Measurements from ENCODE around the gene MRC2.
"Not testable (repeated sequence)": the region's sequence is repeated elsewhere in the genome, so short reads cannot be mapped to it uniquely, and the experiment has no call there.

Gene MRC2

DNA sequence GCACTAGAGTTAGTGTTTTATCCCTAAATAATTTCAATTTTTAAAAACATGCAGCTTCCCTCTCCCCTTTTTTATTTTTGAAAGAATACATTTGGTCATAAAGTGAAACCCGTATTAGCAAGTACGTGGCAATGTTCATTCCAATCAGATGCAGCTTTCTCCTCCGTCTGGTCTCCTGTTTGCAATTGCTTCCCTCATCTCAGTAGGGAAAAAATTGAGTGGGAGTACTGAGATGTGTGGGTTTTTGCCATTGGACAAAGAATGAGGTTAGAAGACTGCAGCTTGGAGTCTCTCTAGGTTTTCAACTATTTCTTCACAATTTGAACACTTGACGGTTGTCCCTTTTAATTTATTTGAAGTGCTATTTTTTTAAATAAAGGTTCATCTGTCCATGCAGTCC lies 14.4 kb upstream of the MRC2 start:
- not testable (repeated sequence) for DNase-seq

DNA sequence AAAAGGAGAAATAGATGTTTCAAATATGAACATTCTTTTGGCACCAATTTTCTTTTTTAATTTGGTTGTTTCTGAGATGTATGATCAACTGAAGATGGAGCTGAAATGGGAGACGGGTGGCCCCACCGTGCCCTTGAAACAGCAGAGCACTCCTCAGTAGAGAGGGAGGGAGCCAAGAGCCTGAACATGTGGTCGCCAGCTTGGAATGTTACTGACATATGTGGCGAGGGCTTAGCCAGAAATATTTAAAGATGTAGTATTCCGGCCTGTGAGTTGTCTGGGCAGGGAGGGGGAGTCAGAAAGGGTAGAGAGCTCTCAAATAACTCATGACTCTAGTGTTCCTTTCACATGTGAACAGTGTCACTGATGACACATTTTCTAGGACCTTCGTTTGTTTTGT lies 13.3 kb upstream of the MRC2 start:
- no peak for DNase-seq

GRCh38 chr17:62615503-62615902 lies 12.0 kb upstream of the MRC2 start:
- DNase-seq = no peak

DNA sequence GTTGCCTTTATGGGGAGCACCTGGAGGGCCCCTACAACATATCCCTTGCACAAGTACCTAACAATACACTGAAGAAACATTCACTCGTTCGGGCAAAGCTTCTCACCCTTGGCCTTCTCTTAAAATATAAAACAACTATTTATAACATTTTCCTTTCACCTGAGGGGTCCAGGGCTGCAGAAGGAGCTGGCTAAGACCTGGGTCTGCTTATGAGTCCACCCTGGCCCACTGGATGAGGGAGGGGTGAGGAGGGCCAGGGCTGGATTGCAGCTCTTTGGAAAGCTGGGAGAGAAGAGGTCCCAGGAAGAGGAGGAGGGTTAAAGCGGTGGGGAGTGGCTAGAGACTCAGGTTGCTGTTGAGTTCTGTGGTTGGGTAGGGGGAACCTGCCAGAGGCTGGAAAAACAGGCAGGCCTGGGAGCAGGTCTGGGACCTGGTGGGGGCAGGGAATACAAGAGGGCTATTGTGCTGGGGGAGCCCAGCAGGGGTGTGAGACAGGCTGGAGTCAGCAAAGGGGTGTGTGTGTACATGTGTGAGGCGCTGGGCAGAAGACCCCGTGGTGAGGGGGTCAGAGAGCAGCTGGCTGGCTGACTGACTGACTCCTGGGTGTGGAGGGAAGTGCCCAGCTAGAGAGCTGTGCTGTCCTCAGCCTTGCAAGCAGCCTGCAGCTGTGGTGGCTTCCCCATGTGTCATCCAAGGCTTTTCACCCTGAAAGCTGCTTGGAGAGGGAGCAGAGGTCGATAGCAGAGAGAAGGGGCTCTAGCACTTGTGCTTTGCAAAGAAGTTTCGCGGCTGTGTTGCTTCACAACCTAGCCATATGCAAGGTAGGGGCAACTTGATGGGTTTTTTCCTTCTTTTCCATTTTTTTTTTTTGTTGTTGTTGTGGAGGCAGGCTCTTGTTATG lies 10.2 kb upstream of the MRC2 start:
- no peak for DNase-seq

DNA sequence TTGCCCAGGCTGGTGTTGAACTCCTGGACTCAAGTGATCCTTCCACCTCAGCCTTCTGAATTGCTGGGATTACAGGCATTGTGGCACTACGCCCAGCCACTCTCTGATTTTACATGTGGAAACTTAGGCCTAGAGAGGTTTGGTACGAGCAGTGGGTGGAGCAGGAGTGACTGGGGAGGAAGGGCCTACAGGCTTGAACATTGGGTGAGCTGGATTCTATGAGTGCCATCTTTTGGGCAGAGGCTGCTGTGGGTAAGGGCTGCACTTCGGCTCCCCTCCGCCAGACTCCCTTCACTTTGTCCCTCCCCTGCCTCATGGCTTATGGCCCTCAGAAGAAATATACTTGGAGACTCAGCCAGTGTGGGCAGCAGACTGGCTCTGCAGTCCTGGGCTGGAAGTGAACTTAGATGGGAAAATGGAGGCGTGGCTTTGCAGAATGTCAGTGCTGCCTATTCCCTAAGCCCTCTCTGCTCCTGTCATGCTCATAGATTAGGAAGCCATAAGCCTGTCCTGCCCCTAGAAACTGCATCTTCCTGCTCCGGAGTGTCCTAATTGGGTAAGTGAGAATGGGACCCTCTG lies 9.5 kb upstream of the MRC2 start:
- DNase-seq = no peak

DNA sequence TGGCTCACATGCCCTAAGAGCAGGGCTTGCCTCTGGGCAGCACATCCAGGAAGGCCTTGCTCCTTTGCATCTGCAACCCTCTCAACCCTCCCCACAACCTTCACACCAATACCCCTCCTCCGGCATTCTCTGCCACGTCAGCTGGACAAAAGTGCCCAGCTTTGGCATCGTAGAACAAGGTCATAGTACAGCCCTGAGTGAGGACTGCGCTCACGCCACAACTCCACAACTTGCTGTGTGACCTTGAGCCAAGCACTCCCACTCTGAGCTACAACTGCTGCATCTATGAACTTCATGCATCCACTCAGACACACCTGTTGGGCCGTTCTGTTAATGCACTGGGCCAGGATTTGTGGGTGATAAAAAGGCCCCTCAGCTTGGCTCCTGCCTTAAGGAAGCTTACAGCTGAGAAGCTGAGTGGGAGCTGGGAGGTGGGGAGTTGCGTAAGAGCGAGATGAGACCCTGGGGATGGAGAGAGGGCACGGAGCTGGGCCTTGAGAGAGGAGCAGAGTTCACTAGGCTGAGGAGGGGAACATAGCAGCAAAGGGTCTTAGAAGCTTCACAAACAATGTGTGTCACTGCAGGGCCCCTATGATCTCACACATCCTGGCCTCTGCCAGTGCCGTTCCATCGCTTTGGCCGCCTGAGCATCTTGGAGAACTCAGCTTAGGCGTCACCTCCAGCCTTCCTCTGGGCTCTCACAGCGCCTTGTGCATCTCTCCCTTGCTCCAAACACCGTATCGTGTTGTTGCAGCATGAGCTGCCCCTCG lies 8.6 kb upstream of the MRC2 start:
- no peak for DNase-seq

GRCh38 chr17:62619417-62620155 lies 7.9 kb upstream of the MRC2 start:
- DNase-seq = no peak

- DNase-seq = no peak
Measured at GRCh38 chr17:62621223-62621622, 6.2 kb upstream of the MRC2 start.

DNA sequence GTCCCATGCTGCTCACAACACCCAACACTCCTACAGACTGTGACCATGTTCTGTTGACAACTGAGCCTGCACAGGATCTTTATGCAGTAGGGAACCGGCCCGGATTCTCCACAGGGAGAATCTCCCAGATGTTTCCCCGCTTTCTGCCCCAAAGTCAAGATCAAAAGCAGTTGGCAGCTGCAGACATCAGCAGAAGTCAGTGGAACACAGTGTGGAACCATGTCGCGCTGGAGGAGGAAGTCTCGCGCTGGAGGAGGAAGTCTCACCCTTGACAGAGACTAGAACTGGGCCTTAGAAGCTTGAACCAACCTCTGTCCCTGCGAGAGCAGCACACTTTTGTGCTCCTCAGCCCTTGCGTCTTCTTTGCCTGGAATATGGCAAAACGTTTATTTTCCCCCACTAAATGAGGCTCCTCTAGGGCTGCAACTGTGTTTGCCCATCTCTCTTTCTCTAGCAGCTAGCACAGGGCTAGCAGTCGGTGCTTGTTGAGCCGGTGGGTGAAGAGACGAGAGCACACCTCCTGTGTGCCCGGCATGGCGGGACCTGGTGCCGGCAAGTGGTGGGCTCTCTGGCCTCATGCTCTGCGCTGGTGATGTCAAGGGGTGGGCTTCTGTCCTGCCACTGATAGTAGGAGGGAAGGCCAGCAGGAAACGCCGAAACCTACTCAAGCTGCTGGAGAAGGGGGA lies 2.1 kb upstream of the MRC2 start:
- peak; percentile 36 for DNase-seq

DNA sequence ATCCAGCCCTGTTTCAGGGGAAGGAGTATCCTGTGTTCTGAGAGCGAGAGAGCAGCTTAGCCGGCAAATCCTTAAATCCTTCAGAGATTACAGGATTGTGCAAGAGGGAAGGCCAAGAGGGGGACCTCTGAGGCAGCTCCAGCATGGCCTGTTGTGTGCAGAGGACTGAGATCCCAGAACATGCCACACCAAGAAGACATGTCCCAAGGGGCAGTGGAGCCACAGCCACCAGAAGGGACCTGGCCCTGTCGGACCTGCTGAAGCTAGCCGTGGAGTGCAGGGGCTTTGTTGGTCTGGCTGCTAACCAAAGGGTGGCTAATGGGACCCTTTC lies 1.6 kb upstream of the MRC2 start:
- no peak for DNase-seq

DNA sequence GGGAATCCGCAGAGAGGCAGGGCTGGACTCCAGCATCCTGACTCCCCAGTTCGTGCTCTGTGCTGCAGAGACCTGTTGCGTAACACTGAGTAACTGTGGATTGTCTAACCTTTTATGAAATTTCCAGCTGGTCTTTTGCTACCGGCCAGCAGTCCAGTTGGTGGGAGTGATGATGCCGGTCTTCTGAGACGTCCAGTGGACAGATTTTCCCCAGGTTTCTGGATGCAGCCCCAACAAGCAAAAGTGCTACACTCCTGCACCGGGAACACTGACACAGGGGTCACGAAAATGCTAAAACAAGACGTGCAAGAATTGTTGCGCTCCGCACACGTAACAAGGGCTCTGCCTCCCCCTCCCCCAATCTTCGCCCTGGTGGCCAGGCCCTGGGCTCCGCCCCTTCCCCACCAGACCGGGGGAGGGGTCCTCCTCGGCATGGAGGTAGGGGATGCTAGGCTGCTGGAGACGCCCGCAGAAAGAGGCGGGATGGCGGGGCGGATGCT lies 701 bp upstream of the MRC2 start:
- peak; percentile 75 for DNase-seq

GRCh38 chr17:62627904-62628633 lies 599 bp downstream of the MRC2 start:
- DNase-seq = peak; percentile 37

- DNase-seq = no peak
Measured at GRCh38 chr17:62628831-62629555, 1.5 kb downstream of the MRC2 start.

- no peak for DNase-seq
Measured at GRCh38 chr17:62629556-62630364, 2.3 kb downstream of the MRC2 start.

- no peak for DNase-seq
Measured at GRCh38 chr17:62630365-62631085, 3.1 kb downstream of the MRC2 start.

DNA sequence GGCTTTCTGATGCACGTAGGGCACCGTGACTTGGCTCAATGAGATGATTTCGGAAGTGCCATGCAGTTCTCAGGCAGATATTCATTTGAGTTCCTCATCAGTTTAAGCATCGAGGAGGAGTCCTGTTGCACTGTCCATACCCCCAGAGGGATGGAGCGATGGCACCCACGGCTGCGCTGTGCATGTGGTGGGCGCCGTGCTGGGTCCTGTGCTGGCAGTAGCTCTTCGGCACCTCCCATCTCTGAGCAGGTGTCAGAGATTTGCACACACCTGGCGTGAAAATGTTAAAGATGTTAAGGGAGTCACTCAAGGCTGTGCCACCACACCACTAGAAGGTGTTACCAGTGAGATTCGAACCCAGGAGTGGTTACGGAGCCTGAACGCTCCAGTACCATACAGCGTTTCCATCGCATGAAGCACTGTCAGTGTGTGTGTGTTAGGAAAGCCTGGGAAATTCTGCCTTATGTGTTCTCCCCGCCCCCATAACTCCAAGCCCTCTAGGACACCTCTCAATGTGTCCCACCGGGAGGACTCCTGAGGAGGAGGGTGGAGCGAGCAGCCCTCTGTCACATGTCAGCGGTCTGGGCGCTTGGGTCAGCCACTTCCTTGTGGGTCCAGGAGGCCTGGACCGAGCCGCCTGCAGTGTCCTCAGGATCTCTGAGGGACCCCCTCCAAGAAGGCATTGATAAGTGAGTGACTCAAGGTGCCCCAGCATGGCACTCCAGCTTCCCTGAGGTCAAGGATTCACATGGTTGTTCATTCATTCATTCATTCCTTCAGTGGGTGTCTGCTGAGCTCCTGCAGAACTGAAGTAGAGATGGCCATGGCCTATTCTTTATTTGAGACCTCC lies 3.8 kb downstream of the MRC2 start:
- no peak for DNase-seq

DNA sequence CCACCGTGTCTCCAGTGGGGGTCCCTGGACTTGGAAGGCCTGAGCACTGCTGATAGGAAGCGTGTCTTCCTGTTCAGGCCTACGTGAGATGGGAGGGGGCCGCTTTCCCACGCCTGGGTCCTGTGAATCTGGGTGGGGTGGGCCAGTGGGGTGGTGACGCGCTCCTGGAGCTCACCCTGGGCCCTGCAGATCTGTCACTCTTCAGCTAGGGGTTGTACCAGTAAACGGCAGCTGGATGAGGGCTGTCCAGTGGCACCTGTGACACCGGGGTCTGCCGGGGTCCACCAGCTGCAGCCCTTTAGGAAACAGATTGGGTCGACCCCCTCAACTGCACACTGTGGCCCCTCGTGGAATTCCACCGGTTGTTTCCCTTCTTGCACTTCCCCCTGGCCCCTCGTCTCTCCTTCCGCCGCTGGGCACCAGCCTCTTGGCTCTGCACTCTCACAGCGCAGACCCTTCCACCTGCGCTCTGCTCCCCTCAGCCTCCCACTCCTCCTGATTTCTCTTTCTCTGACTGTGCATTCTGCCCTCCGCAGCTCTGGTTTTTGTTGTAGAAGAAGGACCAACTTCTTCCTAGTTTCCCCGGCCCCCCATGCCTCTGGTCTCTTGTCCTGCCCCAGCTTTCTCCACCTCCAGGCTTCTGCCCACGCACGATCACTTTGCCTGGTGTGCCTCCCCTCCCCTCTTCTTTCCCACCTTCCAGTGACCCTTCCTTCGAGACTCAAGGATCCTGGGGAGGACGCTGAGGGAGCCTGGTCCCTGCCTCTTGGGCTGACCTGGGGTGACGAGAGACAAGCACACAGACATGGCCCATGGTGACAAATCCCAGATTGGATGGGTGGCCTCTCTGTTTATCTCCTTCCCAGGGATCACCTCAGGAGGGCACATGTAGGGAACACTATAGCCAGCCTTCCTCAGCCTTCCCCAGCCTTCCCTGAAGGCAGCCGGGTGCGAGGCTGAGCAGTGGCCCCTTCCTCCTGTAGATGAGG lies 4.8 kb downstream of the MRC2 start:
- no peak for DNase-seq
